ENCODE data around the gene GLCE.

- no peak for TF ChIP-seq CTCF (IDR thresholded peaks at IDR 0.05; ENCODE audit: insufficient read depth, low read length, poor library complexity, severe bottlenecking)
- no peak for TF ChIP-seq EZH2phosphoT487 (conservative IDR thresholded peaks at IDR 0.05; ENCODE audit: low read length)
Observed at GRCh38 chr15:69150841-69151240, 9.6 kb upstream of the GLCE start.

All from SU-DHL-6 (cell line).